ENCODE measurements around the gene GET4. TPM values are rescaled to one million over a fixed set of nuclear protein-coding genes. Genes with fewer than 3 reads are reported as not detected.

The GET4 gene
- total RNA-seq, 1 experiment from 2014 or later, result 22.0 TPM

DNA sequence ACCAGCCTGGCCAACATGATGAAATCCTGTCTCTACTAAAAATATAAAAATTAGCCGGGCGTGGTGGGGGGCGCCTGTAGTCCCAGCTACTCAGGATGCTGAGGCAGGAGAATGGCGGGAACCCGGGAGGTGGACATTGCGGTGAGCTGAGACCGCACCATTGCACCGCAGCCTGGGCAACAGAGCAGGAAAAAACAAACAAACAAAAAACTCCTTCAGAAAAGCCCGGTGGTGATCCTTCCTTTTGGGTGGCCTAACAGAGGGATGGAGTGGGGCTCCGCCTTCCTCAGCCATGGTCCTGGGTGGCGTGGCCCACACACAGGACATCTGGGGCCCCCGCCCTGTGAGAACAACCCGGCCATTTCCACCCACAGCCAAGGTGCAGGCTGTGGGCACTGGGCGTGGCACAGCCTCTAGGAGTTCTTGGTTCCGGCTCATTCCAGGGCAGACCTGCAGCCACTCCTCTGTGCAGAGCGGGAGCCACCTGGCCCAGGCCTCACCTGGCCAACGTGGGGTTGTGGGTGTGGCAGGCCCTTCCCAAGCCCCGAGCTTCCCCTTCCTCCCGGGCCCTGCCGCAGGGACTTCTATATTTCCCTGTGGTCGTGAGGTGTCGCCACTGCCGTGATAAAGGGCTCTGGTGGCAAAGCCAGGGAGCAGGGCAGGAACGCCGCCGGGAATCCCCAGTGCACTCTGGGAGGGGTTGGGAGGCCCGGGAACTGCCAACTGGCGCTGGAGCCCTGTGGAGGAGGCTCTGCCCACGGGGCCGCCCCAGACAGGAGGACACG, 37.6 kb downstream of the GET4 start:
- Histone ChIP-seq H3K27me3 (peaks cover 12% of the 10 kb centered on the region; the same call in 1 of the 2 replicates), H3K36me3 (no peaks in the 10 kb centered on the region), H3K4me1 (no peaks in the 10 kb centered on the region), H3K4me3 (no peak overlapping the region), H3K9me3 (replicated peaks) (no peaks in the 10 kb centered on the region), H3K27ac (no peak overlapping the region)
- DNase-seq, result no peak

DNA sequence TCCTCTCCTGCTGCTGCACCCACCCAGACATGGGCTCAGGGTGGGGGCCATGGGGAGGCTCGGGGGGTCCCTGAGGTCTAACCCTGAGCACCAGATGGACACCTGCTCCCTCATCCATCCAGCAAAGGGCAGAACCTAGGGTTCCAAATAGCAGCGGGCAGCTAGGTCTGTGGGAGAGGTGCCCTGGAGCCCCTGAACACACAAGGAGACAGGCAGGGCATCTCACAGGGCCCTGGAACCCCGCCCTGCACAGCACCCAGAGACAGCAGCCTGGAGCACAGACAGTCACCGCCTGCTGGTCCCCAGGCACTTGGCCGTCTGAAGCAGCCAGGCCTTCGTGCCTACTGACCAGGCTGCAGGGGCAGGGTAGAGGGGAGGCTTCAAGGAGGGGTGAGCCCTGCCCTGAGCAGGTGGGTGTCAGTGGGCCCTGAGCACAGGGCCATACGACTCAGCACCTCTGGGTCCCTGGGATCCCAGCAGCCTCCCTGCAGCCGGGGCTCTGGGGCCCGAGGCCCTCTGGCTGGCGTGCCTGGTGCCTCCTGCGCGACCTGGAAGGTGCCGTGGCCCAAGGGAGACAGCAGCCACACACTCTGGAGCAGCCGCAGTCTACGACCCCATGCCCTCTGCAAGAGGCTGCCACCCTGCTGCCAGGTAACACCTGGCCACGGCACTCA, 38.3 kb downstream of the GET4 start:
- H3K4me1 ChIP-seq, result no peaks in the 10 kb centered on the region
- DNase-seq, result no peak
- H3K36me3 ChIP-seq, result no peaks in the 10 kb centered on the region
- H3K27ac ChIP-seq, result no peak overlapping the region
- no peaks in the 10 kb centered on the region for H3K9me3 ChIP-seq (replicated peaks)
- H3K4me3 ChIP-seq, result no peak overlapping the region
- peaks cover 12% of the 10 kb centered on the region; the same call in 1 of the 2 replicates for H3K27me3 ChIP-seq

DNA sequence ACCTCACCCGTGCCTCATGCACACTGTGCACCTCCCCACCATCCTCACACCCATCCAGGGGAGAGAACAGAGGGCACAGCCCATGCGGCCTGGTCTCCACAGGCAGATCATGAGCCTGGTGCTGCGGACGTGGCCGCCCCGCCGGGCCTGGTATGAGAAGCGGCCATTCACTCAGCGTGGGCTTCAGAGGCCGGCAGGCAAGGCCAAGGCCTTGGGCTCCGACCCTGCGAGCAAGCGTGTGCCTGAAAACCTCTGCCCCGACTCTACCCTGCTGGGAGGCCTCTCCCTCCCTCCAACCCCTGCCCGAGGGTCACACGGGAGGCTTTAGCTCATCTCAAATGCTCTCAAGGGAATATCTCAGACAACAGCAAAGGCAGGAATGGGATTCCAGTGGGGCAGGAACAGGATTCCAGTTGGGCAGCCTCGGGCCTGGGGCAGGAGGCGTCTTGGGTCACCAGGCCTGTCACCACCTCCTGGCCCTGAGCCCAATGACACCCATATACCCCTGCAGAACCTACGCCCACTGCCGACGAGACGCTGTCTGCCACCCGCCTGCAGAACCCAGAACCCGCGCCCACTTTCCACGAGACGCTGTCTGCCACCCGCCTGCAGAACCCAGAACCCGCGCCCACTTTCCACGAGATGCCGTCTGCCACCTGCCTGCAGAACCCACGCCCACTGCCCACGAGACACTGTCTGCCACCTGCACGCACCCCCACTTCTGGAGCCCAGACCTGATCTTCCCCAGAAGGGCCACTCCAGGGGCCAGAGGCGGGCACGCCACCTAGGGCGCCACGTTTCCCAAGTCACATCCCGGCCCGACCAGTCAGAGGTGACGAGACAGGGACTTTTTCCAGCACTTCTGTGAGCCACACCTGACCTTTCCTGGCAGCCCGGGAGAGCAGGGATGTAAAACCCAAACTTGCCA, 39.2 kb downstream of the GET4 start:
- Histone ChIP-seq H3K4me3 (no peak overlapping the region), H3K4me1 (no peaks in the 10 kb centered on the region), H3K36me3 (no peaks in the 10 kb centered on the region), H3K27ac (no peak overlapping the region), H3K9me3 (replicated peaks) (no peaks in the 10 kb centered on the region), H3K27me3 (peaks cover 12% of the 10 kb centered on the region; the same call in 1 of the 2 replicates)
- DNase-seq, result no peak

DNA sequence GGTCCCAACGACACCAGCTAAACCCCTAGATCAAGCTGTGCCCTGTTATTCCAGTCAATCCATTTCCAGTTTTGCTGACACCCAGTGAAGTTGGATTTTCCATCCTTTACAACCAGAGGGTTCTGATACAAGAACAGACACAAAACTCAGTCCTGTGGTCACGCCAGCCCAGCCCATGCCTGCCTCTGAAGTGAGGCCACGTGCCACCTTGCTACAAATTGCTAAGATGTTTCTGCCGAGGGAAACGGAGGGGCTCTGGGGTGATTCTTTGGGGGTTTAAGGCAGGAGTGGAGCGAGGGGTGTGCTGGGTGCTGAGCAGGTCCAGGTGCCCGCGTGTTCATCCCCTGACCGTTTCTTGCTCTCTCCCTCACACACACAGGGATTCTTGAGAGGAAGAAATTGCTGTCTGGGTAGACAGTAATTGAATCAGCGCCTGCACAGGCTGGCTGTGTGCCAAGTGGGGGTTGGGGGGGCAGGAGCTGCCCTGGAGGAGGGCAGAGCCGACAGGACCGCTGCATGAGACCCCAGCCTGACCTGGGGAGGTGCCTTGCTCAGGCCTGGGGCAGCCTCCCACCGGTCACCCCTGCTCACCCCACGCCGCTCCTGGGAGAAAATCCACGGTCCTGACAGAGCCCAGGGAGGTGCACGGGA, 40.1 kb downstream of the GET4 start:
- no peaks in the 10 kb centered on the region for H3K9me3 ChIP-seq (replicated peaks)
- no peaks in the 10 kb centered on the region for H3K4me1 ChIP-seq
- DNase-seq, result no peak
- peaks cover 12% of the 10 kb centered on the region; the same call in 1 of the 2 replicates for H3K27me3 ChIP-seq
- no peak overlapping the region for H3K4me3 ChIP-seq
- no peak overlapping the region for H3K27ac ChIP-seq
- H3K36me3 ChIP-seq, result no peaks in the 10 kb centered on the region

DNA sequence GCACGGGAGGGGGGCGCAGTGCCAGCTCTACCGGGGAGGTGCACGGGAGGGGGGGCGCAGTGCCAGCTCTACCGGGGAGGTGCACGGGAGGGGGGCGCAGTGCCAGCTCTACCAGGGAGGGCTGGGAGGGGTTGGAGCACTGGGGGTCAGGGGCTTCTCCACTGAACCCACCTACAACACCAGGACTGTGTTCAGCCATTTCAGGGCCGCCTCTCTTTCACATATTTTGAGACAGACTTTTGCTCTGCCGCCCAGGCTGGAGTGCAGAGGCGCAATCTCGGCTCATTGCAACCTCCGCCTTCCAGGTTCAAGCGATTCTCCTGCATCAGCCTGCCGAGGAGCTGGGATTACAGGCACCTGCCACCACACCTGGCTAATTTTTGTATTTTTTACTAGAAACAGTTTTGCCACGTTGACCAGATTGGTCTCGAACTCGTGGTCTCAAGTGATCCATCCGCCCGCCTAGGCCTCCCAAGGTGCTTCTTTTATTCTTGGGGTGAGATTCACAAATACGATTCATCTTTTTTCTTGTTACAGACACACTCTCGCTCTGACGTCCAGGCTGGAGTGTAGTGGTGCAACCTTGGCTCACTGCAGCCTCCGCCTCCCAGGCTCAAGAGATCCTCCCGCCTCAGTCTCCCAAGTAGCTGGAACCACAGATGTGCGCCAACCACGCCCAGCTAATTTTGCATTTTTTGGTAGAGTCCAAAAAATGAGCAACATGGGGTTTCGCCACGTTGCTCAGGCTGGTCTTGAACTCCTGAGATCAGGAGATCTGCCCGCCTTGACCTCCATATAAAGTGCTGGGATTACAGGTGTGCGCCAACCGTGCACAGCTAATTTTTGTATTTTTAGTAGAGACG, 41.1 kb downstream of the GET4 start:
- Histone ChIP-seq H3K27me3 (peaks cover 12% of the 10 kb centered on the region; the same call in 1 of the 2 replicates), H3K27ac (no peak overlapping the region), H3K4me1 (no peaks in the 10 kb centered on the region), H3K9me3 (replicated peaks) (no peaks in the 10 kb centered on the region), H3K4me3 (no peak overlapping the region), H3K36me3 (no peaks in the 10 kb centered on the region)
- DNase-seq, result no peak

DNA sequence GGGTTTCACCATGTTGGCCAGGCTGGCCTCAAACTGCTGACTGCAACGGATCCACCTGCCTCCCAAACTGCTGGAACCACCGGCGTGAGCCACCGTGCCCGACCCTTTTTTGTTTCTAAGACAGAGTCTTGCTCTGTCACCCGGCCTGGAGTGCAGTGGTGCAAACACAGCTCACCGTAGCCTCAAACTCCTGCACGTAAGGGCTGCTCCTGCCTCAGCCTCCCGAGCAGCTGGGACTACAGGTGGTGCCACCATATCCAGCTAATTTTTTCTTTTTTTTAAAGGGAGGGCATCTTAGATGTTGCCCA, 41.7 kb downstream of the GET4 start:
- H3K27me3 ChIP-seq, result peaks cover 12% of the 10 kb centered on the region; the same call in 1 of the 2 replicates
- H3K4me1 ChIP-seq, result no peaks in the 10 kb centered on the region
- H3K27ac ChIP-seq, result no peak overlapping the region
- no peaks in the 10 kb centered on the region for H3K36me3 ChIP-seq
- H3K9me3 ChIP-seq (replicated peaks), result no peaks in the 10 kb centered on the region
- no peak overlapping the region for H3K4me3 ChIP-seq
- no peak for DNase-seq

DNA sequence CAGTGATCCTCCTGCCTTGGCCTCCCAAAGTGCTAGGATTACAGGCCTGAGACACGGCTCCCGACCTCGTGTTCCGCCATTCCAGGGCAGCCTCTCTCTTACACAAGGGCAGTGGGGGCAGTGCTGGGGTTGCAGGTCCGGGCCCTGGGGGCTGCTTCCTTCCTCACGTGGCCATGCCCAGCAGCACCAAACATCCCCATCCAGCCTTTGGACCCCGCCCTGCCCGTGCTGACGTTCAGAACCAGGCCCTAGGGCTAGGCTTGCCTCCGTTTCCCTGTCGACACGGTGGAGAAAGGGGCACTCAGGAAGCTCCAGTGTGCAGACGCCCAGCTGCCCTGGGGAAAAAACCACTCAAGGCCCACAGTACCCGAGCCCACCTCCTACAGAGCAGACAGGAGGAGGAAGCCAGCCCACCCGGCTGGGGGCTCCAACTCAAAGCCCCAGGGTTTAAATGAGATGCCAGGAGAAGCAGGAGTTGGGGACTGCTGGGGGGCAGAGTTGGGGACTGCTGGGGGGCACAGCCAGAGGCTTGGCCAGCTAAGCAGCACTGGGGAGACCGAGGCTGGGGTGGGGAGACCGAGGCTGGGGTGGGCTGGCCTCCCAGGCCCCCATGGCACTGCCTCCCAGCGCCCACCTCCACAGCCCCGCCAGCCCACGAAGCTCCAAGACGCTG, 42.2 kb downstream of the GET4 start:
- H3K9me3 ChIP-seq (replicated peaks), result no peaks in the 10 kb centered on the region
- H3K27ac ChIP-seq, result no peak overlapping the region
- H3K4me1 ChIP-seq, result no peaks in the 10 kb centered on the region
- H3K27me3 ChIP-seq, result peaks cover 12% of the 10 kb centered on the region; the same call in 1 of the 2 replicates
- DNase-seq, result no peak
- H3K4me3 ChIP-seq, result no peak overlapping the region
- no peaks in the 10 kb centered on the region for H3K36me3 ChIP-seq

DNA sequence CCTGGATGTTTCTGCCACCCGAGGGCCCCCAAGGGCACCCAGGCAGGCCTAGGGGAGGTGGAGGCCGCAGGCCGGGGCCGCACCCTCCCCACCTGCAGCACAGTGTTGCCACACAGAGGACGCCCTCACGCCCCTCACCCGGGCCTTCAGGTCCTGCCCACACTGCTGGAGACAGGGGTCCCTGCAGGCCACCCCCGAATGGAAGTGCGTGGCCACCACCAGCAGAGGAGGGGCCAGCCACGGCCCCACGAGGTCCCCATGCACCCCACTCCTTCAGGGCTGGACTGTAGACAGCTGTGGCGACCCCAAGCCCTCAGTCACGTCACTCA, 42.7 kb downstream of the GET4 start:
- Histone ChIP-seq H3K4me3 (no peak overlapping the region), H3K27me3 (peaks cover 12% of the 10 kb centered on the region; the same call in 1 of the 2 replicates), H3K27ac (no peak overlapping the region), H3K4me1 (no peaks in the 10 kb centered on the region), H3K36me3 (no peaks in the 10 kb centered on the region), H3K9me3 (replicated peaks) (no peaks in the 10 kb centered on the region)
- DNase-seq, result no peak

DNA sequence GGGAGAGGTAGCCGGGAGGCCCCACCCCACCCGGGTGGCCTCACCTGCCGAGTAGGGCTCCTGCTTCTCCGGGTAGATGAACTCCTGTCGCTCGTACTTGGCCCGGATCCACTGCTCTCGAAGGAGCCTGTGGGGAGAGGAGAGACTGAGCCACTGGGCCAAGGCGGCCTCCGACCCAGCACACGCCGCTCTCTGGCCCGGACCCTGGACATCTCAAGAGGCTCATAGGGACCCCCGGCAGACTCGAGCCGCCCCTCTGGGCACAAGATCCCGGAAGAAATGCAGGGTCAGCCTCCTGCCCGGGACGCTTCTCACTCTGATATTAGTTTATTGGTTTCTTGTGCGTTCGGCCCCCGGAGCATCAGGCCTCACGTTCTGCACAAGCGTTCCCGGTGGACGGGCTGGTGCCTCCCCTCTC, 43.6 kb downstream of the GET4 start:
- no peak for DNase-seq
- no peaks in the 10 kb centered on the region for H3K4me1 ChIP-seq
- H3K4me3 ChIP-seq, result no peak overlapping the region
- peaks cover 12% of the 10 kb centered on the region; the same call in 1 of the 2 replicates for H3K27me3 ChIP-seq
- H3K36me3 ChIP-seq, result no peaks in the 10 kb centered on the region
- no peak overlapping the region for H3K27ac ChIP-seq
- H3K9me3 ChIP-seq (replicated peaks), result no peaks in the 10 kb centered on the region

DNA sequence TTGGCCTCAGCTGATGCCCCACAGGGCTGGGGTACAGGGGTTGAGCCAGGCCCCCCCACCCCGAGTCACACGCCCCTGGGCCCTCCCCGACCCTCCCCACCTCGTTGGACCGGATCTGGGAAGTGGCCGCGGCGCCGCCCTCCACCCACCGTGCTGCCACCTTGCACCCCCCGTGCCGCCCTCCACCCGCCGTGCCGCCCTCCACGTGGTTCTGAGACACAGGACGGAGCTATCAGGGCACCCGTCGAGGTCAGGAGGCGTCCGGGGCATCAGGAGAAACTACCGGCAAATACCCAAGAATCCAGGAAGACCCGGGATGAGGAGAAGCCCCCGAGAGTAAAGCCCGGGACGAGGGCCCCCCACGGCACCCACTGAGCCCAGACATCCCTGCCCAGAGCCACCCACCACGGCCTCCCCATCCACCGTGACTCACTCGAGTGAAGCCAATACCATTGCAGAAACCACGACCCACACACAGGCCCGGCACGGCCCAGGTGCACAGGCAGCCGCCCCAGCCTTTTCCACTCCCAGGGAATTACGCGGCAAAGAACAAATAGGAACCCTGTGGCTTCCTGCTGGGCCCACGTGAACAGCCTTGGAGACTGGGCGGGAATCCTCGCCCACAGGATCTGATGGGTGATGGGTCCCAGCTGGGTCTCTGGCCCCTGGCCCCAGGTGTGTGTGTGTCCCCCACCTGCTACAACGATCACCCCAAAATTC, 44.2 kb downstream of the GET4 start:
- Histone ChIP-seq H3K27ac (no peak overlapping the region), H3K4me1 (no peaks in the 10 kb centered on the region)
- no peak for DNase-seq

DNA sequence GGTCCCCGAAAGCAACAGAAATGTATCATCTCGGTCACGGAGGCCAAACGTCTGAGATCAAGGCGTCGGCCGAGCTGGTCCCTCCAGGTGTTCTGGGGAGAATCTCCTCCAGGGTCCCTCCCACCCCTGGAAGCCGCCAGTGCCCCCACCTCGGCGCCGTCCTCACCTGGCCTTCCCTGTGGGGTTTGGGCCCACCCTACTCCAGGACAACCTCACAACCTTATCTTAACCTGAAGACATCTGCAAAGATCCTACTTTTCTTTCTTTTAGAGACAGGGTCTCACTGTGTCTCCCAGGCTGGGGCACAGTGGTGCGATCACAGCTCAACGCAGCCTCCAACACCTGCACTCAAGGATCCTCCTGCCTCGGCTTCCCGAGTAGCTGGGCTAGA, 44.7 kb downstream of the GET4 start:
- H3K4me3 ChIP-seq, result no peak overlapping the region
- no peak overlapping the region for H3K27ac ChIP-seq
- no peak for DNase-seq
- H3K9me3 ChIP-seq (replicated peaks), result no peaks in the 10 kb centered on the region
- H3K27me3 ChIP-seq, result peaks cover 14% of the 10 kb centered on the region; the same call in 1 of the 2 replicates
- no peaks in the 10 kb centered on the region for H3K4me1 ChIP-seq
- no peaks in the 10 kb centered on the region for H3K36me3 ChIP-seq

More for the DNA sequence above, 44.2 kb downstream of the GET4 start:
- no peaks in the 10 kb centered on the region for H3K9me3 ChIP-seq (replicated peaks)
- H3K4me3 ChIP-seq, result no peak overlapping the region
- H3K27me3 ChIP-seq, result peaks cover 10% of the 10 kb centered on the region; the same call in 1 of the 2 replicates
- H3K36me3 ChIP-seq, result no peaks in the 10 kb centered on the region

DNA sequence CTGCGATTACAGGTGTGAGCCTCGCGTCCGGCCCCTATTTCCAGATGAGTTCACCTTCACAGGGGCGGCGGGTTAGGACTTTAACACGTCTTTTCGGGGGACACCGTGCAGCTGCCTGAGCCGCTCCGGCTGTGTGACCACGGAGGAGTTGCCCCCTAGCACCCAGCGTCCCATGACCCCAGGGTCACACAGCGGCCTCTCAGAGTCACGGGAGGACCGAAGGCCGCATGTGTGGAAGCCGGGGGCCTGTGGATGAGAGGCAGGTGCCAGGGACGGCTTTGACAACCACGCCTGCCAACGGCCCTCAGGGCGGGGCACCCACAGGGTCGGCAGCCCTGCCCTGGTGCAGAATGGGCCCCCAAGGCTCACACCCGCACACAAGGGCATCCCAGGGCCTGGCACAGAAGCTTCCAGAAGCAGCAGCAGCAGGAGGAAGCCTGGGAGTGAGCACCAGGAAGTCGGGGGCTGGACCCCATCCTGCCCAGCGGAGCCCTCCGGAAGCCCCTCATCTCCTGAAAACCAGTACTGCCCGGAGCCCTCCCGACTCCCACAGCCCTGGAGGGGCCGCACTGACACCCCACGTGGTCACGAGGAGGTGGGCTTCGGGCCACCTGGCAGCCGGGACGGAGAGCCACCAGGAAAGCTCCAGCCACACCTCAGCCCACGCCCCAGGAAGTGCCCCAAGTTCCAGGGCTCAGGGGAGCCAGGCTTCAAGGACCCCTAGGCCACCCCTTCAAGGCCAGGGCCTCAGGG, 45.4 kb downstream of the GET4 start:
- DNase-seq, result no peak
- Histone ChIP-seq H3K9me3 (replicated peaks) (no peaks in the 10 kb centered on the region), H3K27me3 (0 out of 2 replicates have a peak, but pooled peaks cover 10% of the 10 kb centered on the region), H3K4me3 (no peak overlapping the region), H3K4me1 (no peaks in the 10 kb centered on the region), H3K27ac (no peak overlapping the region), H3K36me3 (no peaks in the 10 kb centered on the region)
